IMR-90 (cell line): ENCODE data around the gene TMCC3. TPM values are rescaled to one million over a fixed set of nuclear protein-coding genes. Genes with fewer than 3 reads are reported as not detected.

Experiments used
- ATAC-seq: fragments of 200-7000 bp; cut with Tn5 transposase; 2 replicates; pipeline ENCODE4 v1.9.1; 2020; ENCODE audit warnings: low read depth, mild to moderate bottlenecking, moderate library complexity
- BruUV-seq: library from RNA; stranded (reverse); fragments of 400-500 nt; replicated peaks from 2 replicates; lab custom pipeline; 2021; lab: Mats Ljungman, UMichigan
- CTCF ChIA-PET: fragments of 300-600 bp; formaldehyde crosslinking; extraction: SDS; loops from one replicate; lab custom pipeline; 2021; ENCODE audit warnings: antibody characterized with exemption; lab: Yijun Ruan, JAX
- POLR2A ChIA-PET: fragments of 300-600 bp; sonication (Branson Sonifier 250); formaldehyde crosslinking; loops from one replicate; lab custom pipeline; 2022; ENCODE audit warnings: antibody characterized with exemption; ENCODE audit not compliant: unreplicated experiment; lab: Charles Lee
- DNase-seq: peaks from one replicate; pipeline ENCODE4 v3.0.0; 2013
- H2AFZ ChIP-seq: replicated peaks from 2 replicates; pipeline ENCODE3; 2013; ENCODE audit warnings: low read length, mild to moderate bottlenecking; ENCODE audit not compliant: poor library complexity
- H2AK5ac ChIP-seq: 2 replicates; pipeline ENCODE4 v1.6.1; 2013; ENCODE audit warnings: low read depth, low read length, inconsistent platforms
- H2AK9ac ChIP-seq: replicated peaks from 2 replicates; pipeline ENCODE3; 2013; ENCODE audit warnings: mild to moderate bottlenecking, low read depth, low read length, moderate library complexity; ENCODE audit not compliant: poor library complexity
- H2BK120ac ChIP-seq: 2 replicates; pipeline ENCODE4 v1.6.1; 2013; ENCODE audit warnings: low read depth, low read length, inconsistent platforms
- H2BK15ac ChIP-seq: 3 replicates; pipeline ENCODE4 v1.6.1; 2013; ENCODE audit warnings: low read depth, low read length, inconsistent platforms
- H2BK20ac ChIP-seq: 2 replicates; pipeline ENCODE4 v1.6.1; 2013; ENCODE audit warnings: low read depth, mild to moderate bottlenecking, inconsistent platforms, low read length, moderate library complexity
- H2BK5ac ChIP-seq: 2 replicates; pipeline ENCODE4 v1.6.1; 2013; ENCODE audit warnings: mild to moderate bottlenecking, low read depth, low read length, inconsistent platforms; ENCODE audit not compliant: poor library complexity, severe bottlenecking
- H3K14ac ChIP-seq: replicated peaks from 2 replicates; pipeline ENCODE4 v1.6.1; 2013; ENCODE audit warnings: low read depth, low read length, inconsistent platforms
- H3K18ac ChIP-seq: 2 replicates; pipeline ENCODE4 v1.6.1; 2013; ENCODE audit warnings: low read depth, low read length, control low read depth
- H3K23ac ChIP-seq: 2 replicates; pipeline ENCODE4 v1.6.1; 2013; ENCODE audit warnings: low read depth, low read length, inconsistent platforms
- H3K27ac ChIP-seq: 2 replicates; pipeline ENCODE4 v1.5.1; 2013; ENCODE audit warnings: mild to moderate bottlenecking, control low read depth, low read length; ENCODE audit not compliant: insufficient read depth
- H3K27me3 ChIP-seq: 2 replicates; pipeline ENCODE4 v1.6.1; 2013; ENCODE audit warnings: low read length; ENCODE audit not compliant: control insufficient read depth, insufficient read depth
- H3K36me3 ChIP-seq: 2 replicates; pipeline ENCODE4 v1.6.1; 2013; ENCODE audit warnings: low read length, mixed read lengths; ENCODE audit not compliant: control insufficient read depth, insufficient read depth
- H3K4ac ChIP-seq: 2 replicates; pipeline ENCODE4 v1.6.1; 2013; ENCODE audit warnings: low read depth, low read length, inconsistent platforms
- H3K4me1 ChIP-seq: 2 replicates; pipeline ENCODE4 v1.6.1; 2013; ENCODE audit warnings: low read length, mixed read lengths; ENCODE audit not compliant: control insufficient read depth, insufficient read depth
- H3K4me2 ChIP-seq: 2 replicates; pipeline ENCODE4 v1.6.1; 2013; ENCODE audit warnings: low read depth, mild to moderate bottlenecking, control low read depth, low read length, moderate library complexity
- H3K4me3 ChIP-seq: 2 replicates; pipeline ENCODE4 v1.5.1; 2013; ENCODE audit warnings: low read depth, mild to moderate bottlenecking, control low read depth, low read length, moderate library complexity; ENCODE audit not compliant: insufficient read depth
- H3K56ac ChIP-seq: 2 replicates; pipeline ENCODE4 v1.6.1; 2013; ENCODE audit warnings: low read length, inconsistent platforms; ENCODE audit not compliant: insufficient read depth; ENCODE audit errors: extremely low read depth
- H3K79me1 ChIP-seq, 2 experiments: 2 replicates each; pipeline ENCODE4 v1.6.1; 2013; ENCODE audit warnings: low read length in 2 of 2, inconsistent platforms in 1 of 2, low read depth in 1 of 2
- H3K9ac ChIP-seq: 2 replicates; pipeline ENCODE4 v1.6.1; 2013; ENCODE audit warnings: low read depth, low read length, control low read depth
- H3K9me1 ChIP-seq: 2 replicates; pipeline ENCODE4 v1.6.1; 2013; ENCODE audit warnings: low read length, inconsistent platforms; ENCODE audit not compliant: insufficient read depth
- H3K9me3 ChIP-seq: 2 replicates; pipeline ENCODE4 v1.6.1; 2013; ENCODE audit warnings: low read length; ENCODE audit not compliant: control insufficient read depth, insufficient read depth
- H4K20me1 ChIP-seq: 2 replicates; pipeline ENCODE4 v1.6.1; 2013; ENCODE audit warnings: low read length, inconsistent platforms; ENCODE audit not compliant: insufficient read depth
- H4K5ac ChIP-seq: 2 replicates; pipeline ENCODE4 v1.6.1; 2013; ENCODE audit warnings: mild to moderate bottlenecking, low read depth, low read length, control low read depth
- H4K8ac ChIP-seq, 2 experiments: 2 replicates each; pipeline ENCODE4 v1.6.1; 2013; ENCODE audit warnings: low read depth in 2 of 2, low read length in 2 of 2, control low read depth in 1 of 2, inconsistent platforms in 1 of 2
- H4K91ac ChIP-seq: 2 replicates; pipeline ENCODE4 v1.6.1; 2013; ENCODE audit warnings: low read depth, low read length, inconsistent platforms; ENCODE audit not compliant: insufficient read depth
- BHLHE40 ChIP-seq: fragments of 150-350 bp; IDR thresholded peaks from 2 replicates; pipeline ENCODE4 v1.6.1; 2016; ENCODE audit warnings: mild to moderate bottlenecking, low read depth, low read length
- CEBPB ChIP-seq: IDR thresholded peaks from 2 replicates; pipeline ENCODE4 v1.6.1; 2012; ENCODE audit warnings: low read depth, low read length, improper control_type of control experiment
- ELK1 ChIP-seq: fragments of 150-350 bp; IDR thresholded peaks from 2 replicates; pipeline ENCODE4 v1.6.1; 2016; ENCODE audit warnings: low read depth, mild to moderate bottlenecking, low read length, moderate library complexity, borderline replicate concordance
- FOS ChIP-seq: fragments of 150-350 bp; IDR thresholded peaks from 2 replicates; pipeline ENCODE4 v1.6.1; 2016; ENCODE audit warnings: low read depth, low read length
- NFE2L2 ChIP-seq: fragments of 150-350 bp; IDR thresholded peaks from 2 replicates; pipeline ENCODE4 v1.6.1; 2016; ENCODE audit warnings: low read depth, mild to moderate bottlenecking, low read length
- WGBS, 2 experiments: methylation state at CpG; one replicate each; pipeline versions ENCODE4 v1.1.5 to v1.1.7; 2013; ENCODE audit warnings: missing lambda C conversion rate in 2 of 2; ENCODE audit not compliant: insufficient read length in 1 of 2; ENCODE audit errors: extremely low coverage in 2 of 2; 5-methylcytosine and 5-hydroxymethylcytosine counted together
- dilution Hi-C: fragments of 300-500 bp; cut with HindIII; formaldehyde crosslinking; loops from one replicate; pipeline ENCODE4 v1.14.3; 2018; ENCODE audit warnings: low sequenced_read_pairs; ENCODE audit not compliant: unreplicated experiment
- in situ Hi-C: fragments of 300-500 bp; cut with MboI; formaldehyde crosslinking; loops from 3 replicates; pipeline ENCODE4 v1.14.3; 2019; ENCODE audit warnings: low sequenced_read_pairs, inconsistent platforms, mixed read lengths
- intact Hi-C: fragments of 100-400 bp; cut with micrococcal nuclease; formaldehyde crosslinking; loops from 2 replicates; pipeline ENCODE4 v1.10.0; 2022
- polyA plus RNA-seq, 3 experiments: library from polyadenylated mRNA; depleted of rRNA; stranded (reverse); fragments of >200 nt; gene quantifications; 2 replicates each; pipeline ENCODE4 v1.2.3, GENCODE V29; 2012; ENCODE audit warnings: low replicate concordance in 1 of 3
- total RNA-seq: library from RNA; depleted of rRNA; stranded (reverse); fragments of >200 nt; gene quantifications from 2 replicates; pipeline ENCODE4 v1.2.3, GENCODE V29; 2012

Gene TMCC3
- total and polyA plus RNA-seq, 2 of the 4 experiments (the other 2 are of a cell fraction), result 0.14 to 0.36 TPM

- Histone ChIP-seq H2AFZ (no peak overlapping the region), H2AK9ac (no peak overlapping the region), H3K4me2 (no peak overlapping the region), H3K27me3 (peaks cover 8% of the 10 kb centered on the region), H2BK20ac (no peak overlapping the region), H3K9me3 (no peaks in the 10 kb centered on the region), H2BK5ac (no peak overlapping the region), H3K4me3 (no peak overlapping the region), H3K56ac (no peak overlapping the region), H3K18ac (no peak overlapping the region), H3K14ac (no peak overlapping the region), H3K36me3 (no peaks in the 10 kb centered on the region), H3K23ac (no peak overlapping the region), H3K4me1 (no peaks in the 10 kb centered on the region), H3K79me1 (no peaks in the 10 kb centered on the region), H2BK120ac (no peak overlapping the region), H3K9me1 (no peaks in the 10 kb centered on the region), H2BK15ac (no peak overlapping the region), H3K27ac (no peak overlapping the region), H4K20me1 (no peaks in the 10 kb centered on the region), H2AK5ac (no peak overlapping the region), H4K8ac (no peak overlapping the region), H3K4ac (no peak overlapping the region), H4K91ac (no peak overlapping the region), H3K9ac (no peak overlapping the region), H4K5ac (no peak overlapping the region)
- BruUV-seq, result no TSS peak
- no peak for TF ChIP-seq ELK1
- TF ChIP-seq FOS, result no peak
- no peak for TF ChIP-seq NFE2L2
- peak; percentile 32; the same call in 1 of the 2 replicates for TF ChIP-seq BHLHE40
- no peak for TF ChIP-seq CEBPB
- dilution Hi-C loops (no loop called here), intact Hi-C loops (no loop called here), in situ Hi-C loops (no loop called here)
- WGBS, 2 experiments, result 68% methylated on average over 5 of the region's 12 CpGs; no CpG with 5 or more reads in 1 of the 2 experiments
- POLR2A ChIA-PET, result no interaction called here
- CTCF ChIA-PET, result interaction anchor here (1.1 kb wide), 1 partner anchor 11 kb away, joined by 3 read pairs; no protein-coding TSS in a partner anchor
- DNase-seq, result peak; percentile 76
- ATAC-seq, result no peak
These were observed 78.8 kb downstream of the TMCC3 start for GRCh38 chr12:94571556-94571955.
